ENCODE results near the gene SDR42E2.

The SDR42E2 gene

DNA sequence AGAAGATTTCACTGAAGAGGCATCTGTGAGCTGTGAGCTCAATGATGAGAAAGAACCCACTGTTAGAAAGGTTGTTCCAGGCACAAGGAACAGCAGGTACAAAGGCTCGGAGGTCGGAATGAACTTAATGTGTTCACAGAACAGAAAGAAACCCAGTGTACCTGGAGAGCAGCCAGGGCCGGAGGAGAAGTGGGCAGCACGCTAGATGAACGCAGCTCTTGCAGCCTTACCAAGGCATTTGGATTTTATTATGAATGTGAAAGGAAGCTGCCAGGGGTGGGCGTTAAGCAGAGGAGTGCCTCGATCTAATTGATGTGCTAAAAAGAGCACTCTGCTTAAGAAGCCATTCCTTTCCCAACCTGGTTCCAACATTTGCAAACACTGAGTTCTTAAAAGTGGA is 62.8 kb downstream of the SDR42E2 start:
- Histone ChIP-seq H3K4me3 (ENCODE audit: low read length) (no peak overlapping the region), H3K9ac (ENCODE audit: low read length) (no peak overlapping the region), H3K4me1 (ENCODE audit: control insufficient read depth, insufficient read depth, low read length) (peaks cover under 1% of the 10 kb centered on the region), H3K36me3 (ENCODE audit: control insufficient read depth, insufficient read depth, low read length) (peaks cover 5% of the 10 kb centered on the region), H3K27ac (ENCODE audit: low read depth, low read length) (peak overlapping the region; percentile 63), H3K27me3 (ENCODE audit: control insufficient read depth, insufficient read depth, low read length) (no peaks in the 10 kb centered on the region)

DNA sequence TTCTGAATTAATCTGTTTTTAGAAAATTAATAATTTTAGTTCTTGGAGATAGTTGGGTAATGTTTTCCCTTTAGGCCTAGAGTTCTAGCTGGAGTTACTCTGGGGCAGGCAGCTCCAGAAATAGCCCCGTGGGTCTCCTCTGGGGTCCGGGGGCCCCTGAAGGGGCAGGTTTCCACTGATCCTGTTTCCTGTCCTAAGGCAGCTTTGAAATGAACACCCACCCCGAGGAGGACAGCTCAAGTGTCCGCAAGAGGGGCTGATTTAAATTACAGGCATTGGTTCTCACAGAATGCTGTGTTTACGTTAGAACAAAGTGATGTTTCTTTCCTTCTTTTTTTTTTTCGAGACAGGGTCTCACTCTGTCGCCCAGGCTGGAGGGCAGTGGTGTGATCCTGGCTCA is 67.6 kb downstream of the SDR42E2 start:
- Histone ChIP-seq H3K9ac (ENCODE audit: low read length) (no peak overlapping the region), H3K27ac (ENCODE audit: low read depth, low read length) (no peak overlapping the region), H3K4me3 (ENCODE audit: low read length) (no peak overlapping the region), H3K36me3 (ENCODE audit: control insufficient read depth, insufficient read depth, low read length) (peaks cover 5% of the 10 kb centered on the region), H3K4me1 (ENCODE audit: control insufficient read depth, insufficient read depth, low read length) (peaks cover 3% of the 10 kb centered on the region), H3K27me3 (ENCODE audit: control insufficient read depth, insufficient read depth, low read length) (no peaks in the 10 kb centered on the region)

DNA sequence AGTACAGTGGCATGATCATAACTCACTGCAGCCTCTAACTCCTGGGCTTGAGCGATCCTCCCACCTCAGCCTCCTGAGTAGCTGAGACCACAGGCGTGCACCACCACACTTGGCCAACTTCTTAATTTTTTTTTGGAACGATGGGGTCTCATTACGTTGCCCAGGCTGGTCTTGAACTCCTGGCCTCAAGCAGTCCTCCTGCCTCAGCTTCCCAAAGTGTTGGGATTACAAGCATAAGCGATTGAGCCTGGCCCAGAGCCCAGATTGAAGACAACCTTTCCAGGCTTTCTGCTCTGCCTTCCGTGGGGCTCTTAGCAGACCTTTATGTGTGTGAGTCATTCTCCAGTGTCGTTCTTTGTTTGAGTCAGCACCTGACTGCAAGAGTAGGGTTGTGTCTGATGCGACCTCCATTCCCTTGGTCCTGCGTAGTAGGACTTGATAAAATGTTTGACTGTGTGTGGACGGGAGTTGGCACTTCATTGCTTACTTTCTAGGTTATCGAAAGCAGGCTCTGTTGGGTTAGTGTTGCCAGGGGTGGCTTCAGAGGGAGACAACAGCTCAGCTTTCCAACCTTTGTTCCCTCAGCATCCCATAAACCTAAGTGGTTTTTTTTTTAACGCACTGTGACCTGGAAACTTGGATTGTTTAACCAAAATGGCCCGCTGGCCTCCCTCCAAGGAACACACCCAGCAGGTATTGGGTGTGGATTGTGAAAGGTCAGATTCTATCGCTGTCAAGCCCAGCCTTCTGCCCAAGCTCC is 70.2 kb downstream of the SDR42E2 start:
- Histone ChIP-seq H3K9ac (ENCODE audit: low read length) (no peak overlapping the region), H3K27ac (ENCODE audit: low read depth, low read length) (peak overlapping the region; percentile 63)

DNA sequence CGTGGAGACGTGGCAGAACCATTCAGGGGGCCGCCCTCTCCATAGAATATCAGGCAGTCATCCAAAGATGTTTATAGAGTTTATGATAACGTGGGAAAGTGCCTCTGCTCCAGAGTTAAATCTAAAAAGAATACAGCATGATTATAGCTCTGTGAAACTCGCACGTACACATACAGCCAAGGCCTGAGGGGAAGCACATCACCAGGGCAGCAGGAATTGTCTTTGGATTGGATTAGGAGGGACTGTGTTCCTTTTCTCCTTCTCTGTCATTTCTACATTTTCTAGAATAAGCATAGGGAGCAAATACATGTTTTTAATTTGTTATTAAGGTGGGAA is 70.7 kb downstream of the SDR42E2 start:
- Histone ChIP-seq H3K27ac (ENCODE audit: low read depth, low read length) (peak overlapping the region; percentile 63), H3K27me3 (ENCODE audit: control insufficient read depth, insufficient read depth, low read length) (no peaks in the 10 kb centered on the region), H3K36me3 (ENCODE audit: control insufficient read depth, insufficient read depth, low read length) (peaks cover 2% of the 10 kb centered on the region), H3K9ac (ENCODE audit: low read length) (no peak overlapping the region), H3K4me3 (ENCODE audit: low read length) (no peak overlapping the region), H3K4me1 (ENCODE audit: control insufficient read depth, insufficient read depth, low read length) (peaks cover 3% of the 10 kb centered on the region)

More for the DNA sequence above, 70.2 kb downstream of the SDR42E2 start:
- no peaks in the 10 kb centered on the region for H3K27me3 ChIP-seq (ENCODE audit: control insufficient read depth, insufficient read depth, low read length)
- peaks cover 2% of the 10 kb centered on the region for H3K36me3 ChIP-seq (ENCODE audit: control insufficient read depth, insufficient read depth, low read length)
- no peak overlapping the region for H3K4me3 ChIP-seq (ENCODE audit: low read length)
- H3K4me1 ChIP-seq (ENCODE audit: control insufficient read depth, insufficient read depth, low read length) = peaks cover 3% of the 10 kb centered on the region

DNA sequence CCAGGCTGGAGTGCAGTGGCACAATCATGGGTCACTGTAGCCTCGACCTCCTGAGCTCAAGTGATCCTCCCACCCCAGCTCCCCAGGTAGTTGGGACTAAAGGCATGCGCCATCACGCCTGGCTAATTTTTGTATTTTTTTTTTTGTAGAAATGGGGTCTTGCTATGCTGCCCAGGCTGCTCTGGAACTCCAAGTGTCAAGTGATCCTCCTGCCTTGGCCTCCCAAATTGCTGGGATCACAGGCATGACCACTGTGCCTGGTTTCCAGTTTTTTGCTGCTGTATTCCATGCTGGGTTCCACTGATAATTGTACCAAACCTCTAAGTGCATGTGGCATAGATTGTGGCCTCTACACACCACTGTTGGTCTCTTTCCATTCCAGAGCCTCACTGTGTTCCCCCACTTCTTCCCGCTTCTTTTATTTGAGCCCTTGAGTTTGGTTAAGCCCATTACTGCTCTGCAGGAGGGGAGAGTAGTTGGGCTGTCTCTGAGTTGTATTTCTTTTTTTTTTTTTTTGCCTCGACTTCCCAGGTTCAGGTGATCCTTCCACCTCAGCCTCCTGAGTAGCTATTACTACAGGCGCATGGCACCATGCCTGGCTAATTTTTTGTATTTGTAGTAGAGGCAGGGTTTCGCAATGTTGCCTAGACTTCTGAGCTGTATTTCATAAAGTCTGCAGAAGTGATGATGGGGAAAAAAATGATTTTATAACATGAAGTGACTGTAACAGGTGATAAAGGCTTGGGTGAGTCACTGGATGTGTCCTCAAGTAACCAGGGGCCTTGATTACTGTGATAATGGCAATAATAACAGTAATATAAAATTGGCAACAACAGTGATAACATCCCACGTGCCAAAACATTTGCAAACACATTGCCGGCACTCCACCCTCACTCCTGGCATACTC is 73.8 kb downstream of the SDR42E2 start:
- Histone ChIP-seq H3K27ac (ENCODE audit: low read depth, low read length) (no peak overlapping the region), H3K4me1 (ENCODE audit: control insufficient read depth, insufficient read depth, low read length) (peaks cover 3% of the 10 kb centered on the region), H3K9ac (ENCODE audit: low read length) (no peak overlapping the region), H3K36me3 (ENCODE audit: control insufficient read depth, insufficient read depth, low read length) (peaks cover 2% of the 10 kb centered on the region), H3K27me3 (ENCODE audit: control insufficient read depth, insufficient read depth, low read length) (no peaks in the 10 kb centered on the region), H3K4me3 (ENCODE audit: low read length) (no peak overlapping the region)

DNA sequence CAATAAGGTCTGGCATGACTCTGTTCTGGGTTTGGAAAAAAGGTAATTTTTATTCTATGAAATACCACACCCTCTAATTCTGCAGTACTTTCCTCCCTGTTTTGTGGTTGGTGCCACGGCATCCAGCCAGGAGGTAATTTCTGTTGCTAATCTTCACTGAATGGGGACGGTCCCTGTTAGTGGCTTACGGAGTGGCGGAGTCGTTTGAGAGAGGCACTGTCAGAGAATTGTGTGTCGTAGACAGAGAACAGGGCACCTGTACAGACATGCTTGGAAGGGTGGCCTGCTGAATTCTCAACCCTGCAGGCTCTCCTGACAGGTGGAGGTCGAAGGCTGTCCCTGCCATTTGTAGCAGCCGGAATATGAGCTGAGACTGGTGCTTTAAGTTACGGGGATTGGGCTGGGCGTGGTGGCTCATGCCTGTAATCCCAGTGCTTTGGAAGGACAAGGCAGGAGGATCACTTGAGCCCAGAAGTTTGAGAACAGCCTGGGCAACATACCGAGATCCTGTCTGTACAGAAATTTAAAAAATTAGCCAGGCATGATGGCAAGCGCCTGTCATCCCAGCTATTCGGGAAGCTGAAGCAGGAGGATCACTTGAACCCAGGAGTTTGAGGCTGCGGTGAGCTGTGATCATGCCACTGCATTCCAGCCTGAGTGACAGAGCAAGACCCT is 77.0 kb downstream of the SDR42E2 start:
- Histone ChIP-seq H3K4me3 (ENCODE audit: low read length) (no peak overlapping the region), H3K4me1 (ENCODE audit: control insufficient read depth, insufficient read depth, low read length) (no peaks in the 10 kb centered on the region), H3K36me3 (ENCODE audit: control insufficient read depth, insufficient read depth, low read length) (peaks cover 2% of the 10 kb centered on the region), H3K27ac (ENCODE audit: low read depth, low read length) (no peak overlapping the region), H3K27me3 (ENCODE audit: control insufficient read depth, insufficient read depth, low read length) (no peaks in the 10 kb centered on the region), H3K9ac (ENCODE audit: low read length) (no peak overlapping the region)

DNA sequence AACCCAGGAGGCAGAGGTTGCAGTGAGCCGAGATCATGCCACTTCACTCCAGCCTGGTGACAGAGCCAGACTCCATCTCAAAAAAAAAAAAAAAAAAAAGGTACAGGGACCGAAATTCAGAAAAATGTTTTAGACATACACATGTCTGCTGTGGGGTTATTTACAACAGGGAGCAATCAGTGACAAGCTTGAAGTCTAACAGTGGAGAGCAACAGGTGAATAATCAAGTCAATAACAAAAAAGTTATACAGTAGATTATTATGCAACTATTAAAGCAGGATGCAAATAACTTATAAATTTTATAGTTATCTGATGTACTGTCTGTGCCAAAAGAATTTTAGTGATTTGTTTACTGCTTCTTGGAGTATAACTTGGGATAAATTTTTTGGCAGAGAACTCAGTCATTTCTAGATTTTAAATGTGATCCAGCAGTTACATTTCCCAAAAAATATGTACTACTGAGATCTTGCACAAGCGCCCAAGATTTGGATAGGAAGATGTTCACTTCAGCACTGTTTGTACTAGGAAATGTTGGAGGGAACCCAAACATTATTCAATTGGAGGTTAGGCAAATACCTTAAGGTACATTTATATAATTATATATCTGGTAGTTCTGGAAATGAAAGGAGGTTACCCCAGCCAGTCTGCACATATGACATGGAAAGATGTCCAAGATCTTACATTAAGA is 77.9 kb downstream of the SDR42E2 start:
- no peak overlapping the region for H3K4me3 ChIP-seq (ENCODE audit: low read length)
- no peaks in the 10 kb centered on the region for H3K27me3 ChIP-seq (ENCODE audit: control insufficient read depth, insufficient read depth, low read length)
- no peak overlapping the region for H3K9ac ChIP-seq (ENCODE audit: low read length)
- H3K4me1 ChIP-seq (ENCODE audit: control insufficient read depth, insufficient read depth, low read length) = no peaks in the 10 kb centered on the region
- H3K36me3 ChIP-seq (ENCODE audit: control insufficient read depth, insufficient read depth, low read length) = peaks cover 2% of the 10 kb centered on the region
- peak overlapping the region; percentile 11 for H3K27ac ChIP-seq (ENCODE audit: low read depth, low read length)
